HG03354 (cell line): Measurements from ENCODE around the gene PDZK1.
"Not testable (repeated sequence)": the region's sequence is repeated elsewhere in the genome, so short reads cannot be mapped to it uniquely, and the experiment has no call there.

Experiments used
- ATAC-seq: cut with Tn5 transposase; IDR thresholded peaks from one replicate; pipeline ENCODE4 v1.9.1; 2021; ENCODE audit warnings: mild to moderate bottlenecking; ENCODE audit not compliant: unreplicated experiment, poor library complexity, severe bottlenecking

The PDZK1 gene

GRCh38 chr1:145711213-145711651, 4.1 kb upstream of the PDZK1 start:
- no peak for ATAC-seq

- ATAC-seq = no peak
Observed at GRCh38 chr1:145710291-145711027, 3.3 kb upstream of the PDZK1 start.

GRCh38 chr1:145708063-145708462, 895 bp upstream of the PDZK1 start:
- no peak for ATAC-seq

- no peak for ATAC-seq
Observed at GRCh38 chr1:145706086-145706664, 993 bp downstream of the PDZK1 start.

- no peak for ATAC-seq
Observed at GRCh38 chr1:145705622-145706021, 1.5 kb downstream of the PDZK1 start.

- no peak for ATAC-seq
Observed at GRCh38 chr1:145702826-145703225, 4.3 kb downstream of the PDZK1 start.

GRCh38 chr1:145702052-145702451, 5.1 kb downstream of the PDZK1 start:
- no peak for ATAC-seq

GRCh38 chr1:145701306-145701862, 5.8 kb downstream of the PDZK1 start:
- ATAC-seq = no peak

- no peak for ATAC-seq
Observed at GRCh38 chr1:145696630-145696960, 10.6 kb downstream of the PDZK1 start.

GRCh38 chr1:145695821-145696629, 11.1 kb downstream of the PDZK1 start:
- no peak for ATAC-seq

GRCh38 chr1:145692785-145693443, 14.3 kb downstream of the PDZK1 start:
- no peak for ATAC-seq

- ATAC-seq = no peak
Observed at GRCh38 chr1:145690587-145691558, 16.3 kb downstream of the PDZK1 start.

GRCh38 chr1:145689922-145690321, 17.2 kb downstream of the PDZK1 start:
- no peak for ATAC-seq

- no peak for ATAC-seq
Observed at GRCh38 chr1:145688924-145689323, 18.2 kb downstream of the PDZK1 start.

GRCh38 chr1:145688328-145688727, 18.8 kb downstream of the PDZK1 start:
- ATAC-seq = no peak

- not testable (repeated sequence) for ATAC-seq
Observed at GRCh38 chr1:145686078-145686477, 21.1 kb downstream of the PDZK1 start.

- not testable (repeated sequence) for ATAC-seq
Observed at GRCh38 chr1:145684858-145685257, 22.3 kb downstream of the PDZK1 start.

- not testable (repeated sequence) for ATAC-seq
Observed at GRCh38 chr1:145673217-145673616, 34.0 kb downstream of the PDZK1 start.
